Naive thymus-derived CD4-positive, alpha-beta T cell (primary cell): ENCODE results near the gene SPANXB1. TPM values are rescaled to one million over a fixed set of nuclear protein-coding genes. Genes with fewer than 3 reads are reported as not detected.
"Not testable (repeated sequence)": the region's sequence is repeated elsewhere in the genome, so short reads cannot be mapped to it uniquely, and the experiment has no call there.

Source experiments
- ATAC-seq: fragments of 150-1000 bp; cut with Tn5 transposase; 2 replicates; pipeline ENCODE4 v1.10.0; 2021; ENCODE audit warnings: mild to moderate bottlenecking, moderate library complexity
- CTCF ChIA-PET: fragments of 350-600 bp; sonication (Branson Sonifier 250); formaldehyde crosslinking; loops from one replicate; lab custom pipeline; 2021; ENCODE audit warnings: antibody characterized with exemption; lab: Charles Lee
- POLR2A ChIA-PET: fragments of 350-600 bp; sonication (Branson Sonifier 250); formaldehyde crosslinking; loops from one replicate; lab custom pipeline; 2021; ENCODE audit warnings: antibody characterized with exemption, inconsistent platforms; lab: Charles Lee
- DNase-seq, 9 donors: peaks; one replicate each; pipeline versions ENCODE4 v3.0.0 to v3.0.0-alpha.2; 2020 to 2022; ENCODE audit warnings: mixed read lengths in 1 of 9
- H3K27ac ChIP-seq: one replicate; pipeline ENCODE4 v1.7.0; 2013; ENCODE audit warnings: mild to moderate bottlenecking, low read depth, low read length, moderate library complexity
- H3K27me3 ChIP-seq, 2 donors: one replicate each; pipeline ENCODE4 v1.7.0; 2013; ENCODE audit warnings: low read length in 2 of 2, mild to moderate bottlenecking in 2 of 2, moderate library complexity in 2 of 2; ENCODE audit not compliant: control insufficient read depth in 2 of 2, insufficient read depth in 2 of 2
- H3K36me3 ChIP-seq, 3 experiments: 1 replicate in 2 of 3; 2 replicates in 1 of 3; pipeline ENCODE4 v1.7.0; 2013; ENCODE audit warnings: low read length in 3 of 3, mild to moderate bottlenecking in 3 of 3, moderate library complexity in 1 of 3; ENCODE audit not compliant: insufficient read depth in 3 of 3, control insufficient read depth in 2 of 3
- H3K4me1 ChIP-seq, 2 donors: one replicate each; pipeline ENCODE4 v1.7.0; 2013; ENCODE audit warnings: low read length in 2 of 2, mild to moderate bottlenecking in 2 of 2, moderate library complexity in 1 of 2; ENCODE audit not compliant: control insufficient read depth in 2 of 2, insufficient read depth in 2 of 2
- H3K4me3 ChIP-seq: 2 replicates; pipeline ENCODE4 v1.7.0; 2013; ENCODE audit warnings: mild to moderate bottlenecking, low read length
- H3K9me3 ChIP-seq, 3 experiments: 1 replicate in 2 of 3; 2 replicates in 1 of 3; pipeline ENCODE4 v1.7.0; 2013; ENCODE audit warnings: low read length in 3 of 3; ENCODE audit not compliant: control insufficient read depth in 2 of 3
- H3K27ac Mint-ChIP-seq, 9 donors: one replicate each; pipeline ENCODE4 v1.8.0; 2020 to 2022; ENCODE audit warnings: mixed read lengths in 9 of 9, mild to moderate bottlenecking in 8 of 9, moderate library complexity in 5 of 9, inconsistent platforms in 2 of 9
- H3K27me3 Mint-ChIP-seq, 5 donors: one replicate each; pipeline ENCODE4 v1.8.0; 2021 to 2022; ENCODE audit warnings: mixed read lengths in 5 of 5, mild to moderate bottlenecking in 1 of 5
- H3K36me3 Mint-ChIP-seq, 5 donors: one replicate each; pipeline ENCODE4 v1.8.0; 2020 to 2022; ENCODE audit warnings: mixed read lengths in 5 of 5, mild to moderate bottlenecking in 3 of 5, inconsistent platforms in 1 of 5
- H3K4me1 Mint-ChIP-seq, 7 donors: one replicate each; pipeline ENCODE4 v1.8.0; 2020 to 2022; ENCODE audit warnings: mixed read lengths in 7 of 7, mild to moderate bottlenecking in 3 of 7, inconsistent platforms in 1 of 7
- H3K4me3 Mint-ChIP-seq, 10 donors: one replicate each; pipeline ENCODE4 v1.8.0; 2020 to 2022; ENCODE audit warnings: mild to moderate bottlenecking in 10 of 10, mixed read lengths in 10 of 10, moderate library complexity in 6 of 10, inconsistent platforms in 2 of 10
- H3K9me3 Mint-ChIP-seq, 11 donors: one replicate each; pipeline ENCODE4 v1.8.0; 2020 to 2022; ENCODE audit warnings: mixed read lengths in 11 of 11, mild to moderate bottlenecking in 4 of 11, inconsistent platforms in 1 of 11, moderate library complexity in 1 of 11
- intact Hi-C, 2 donors: fragments of 100-400 bp; cut with micrococcal nuclease; formaldehyde crosslinking; loops; one replicate each; pipeline ENCODE4 v1.15.1; 2023
- polyA plus RNA-seq, 2 donors: library from polyadenylated mRNA; unstranded; fragments of 300-500 nt; fragmentation: Illumina TruSeq; gene quantifications; one replicate each; pipeline ENCODE4 v1.2.3, GENCODE V29; 2021
- total RNA-seq, 6 experiments: library from RNA in 5 of 6; stranded (reverse) in 5 of 6; gene quantifications; 1 replicate in 5 of 6; 2 replicates in 1 of 6; pipeline ENCODE4 v1.2.3 and lab custom pipeline; 2021 to 2026

Gene SPANXB1, protein sequence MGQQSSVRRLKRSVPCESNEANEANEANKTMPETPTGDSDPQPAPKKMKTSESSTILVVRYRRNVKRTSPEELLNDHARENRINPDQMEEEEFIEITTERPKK
- total RNA-seq: not detected
- polyA plus RNA-seq: not detected
- not detected for total RNA-seq (lab: John Stamatoyannopoulos, UW)

DNA sequence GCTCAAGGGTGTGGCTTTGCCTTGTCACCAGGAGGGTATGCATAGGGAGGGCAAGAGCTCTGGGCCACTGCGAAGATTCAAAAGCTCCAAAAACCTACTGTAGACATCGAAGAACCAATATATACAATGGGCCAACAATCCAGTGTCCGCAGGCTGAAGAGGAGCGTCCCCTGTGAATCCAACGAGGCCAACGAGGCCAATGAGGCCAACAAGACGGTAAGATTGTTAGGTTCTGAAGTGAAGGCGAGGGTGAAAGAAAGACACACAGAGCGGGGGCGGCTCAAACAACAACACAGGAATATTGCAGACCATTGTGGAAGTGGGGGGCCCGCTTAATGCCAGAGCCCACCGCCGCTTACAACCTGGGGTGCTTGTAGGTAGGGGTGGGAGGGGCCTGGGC lies at the start of gene SPANXB1:
SPANXB1 (plus strand) TSS at position 27 of the 400 bp plus-strand sequence; CDS start at position 127, 100 bp downstream.
- H3K27ac Mint-ChIP-seq, CTCF ChIA-PET, intact Hi-C loops, ATAC-seq, H3K36me3 ChIP-seq, H3K4me1 ChIP-seq, H3K9me3 Mint-ChIP-seq, H3K4me1 Mint-ChIP-seq, H3K27me3 Mint-ChIP-seq, DNase-seq, H3K9me3 ChIP-seq, H3K27me3 ChIP-seq, H3K4me3 ChIP-seq, POLR2A ChIA-PET, H3K4me3 Mint-ChIP-seq, H3K36me3 Mint-ChIP-seq, H3K27ac ChIP-seq: not testable (repeated sequence)

DNA sequence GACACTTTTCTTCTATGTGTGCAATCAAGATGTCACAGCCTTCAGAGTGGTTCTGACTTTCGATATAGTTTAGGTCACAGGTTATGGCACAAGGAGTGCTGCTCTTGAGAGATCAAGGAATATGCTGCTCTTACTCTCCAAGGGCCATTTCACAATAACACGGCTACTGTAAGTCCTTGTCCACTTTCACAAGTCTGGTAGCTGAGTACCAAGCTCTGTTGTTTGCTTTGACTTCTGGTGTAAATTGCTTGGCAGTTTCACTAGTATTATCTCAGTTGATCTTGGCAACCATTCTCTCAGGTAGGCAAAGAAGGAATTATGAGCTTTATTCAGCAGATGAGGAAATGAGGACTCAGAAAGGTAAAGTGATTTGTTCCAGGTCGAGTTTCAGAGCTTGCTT lies 35.4 kb upstream of the SPANXB1 start:
- POLR2A ChIA-PET: no interaction called here
- Mint-ChIP-seq H3K27me3 (no peaks in the 10 kb centered on the region), H3K27ac (no peak overlapping the region), H3K9me3 (peaks cover 0 to 3% (median 0%) of the 10 kb centered on the region in 11 donors), H3K36me3 (no peaks in the 10 kb centered on the region), H3K4me3 (no peak overlapping the region), H3K4me1 (no peaks in the 10 kb centered on the region)
- no peaks in the 10 kb centered on the region for H3K4me1 ChIP-seq
- ATAC-seq (no peak), DNase-seq (no peak)
- no peak overlapping the region for H3K27ac ChIP-seq
- H3K27me3 ChIP-seq: no peaks in the 10 kb centered on the region
- H3K4me3 ChIP-seq: no peak overlapping the region
- CTCF ChIA-PET: no interaction called here
- intact Hi-C loops: no loop called here
- H3K9me3 ChIP-seq: no peaks in the 10 kb centered on the region
- H3K36me3 ChIP-seq: no peaks in the 10 kb centered on the region

DNA sequence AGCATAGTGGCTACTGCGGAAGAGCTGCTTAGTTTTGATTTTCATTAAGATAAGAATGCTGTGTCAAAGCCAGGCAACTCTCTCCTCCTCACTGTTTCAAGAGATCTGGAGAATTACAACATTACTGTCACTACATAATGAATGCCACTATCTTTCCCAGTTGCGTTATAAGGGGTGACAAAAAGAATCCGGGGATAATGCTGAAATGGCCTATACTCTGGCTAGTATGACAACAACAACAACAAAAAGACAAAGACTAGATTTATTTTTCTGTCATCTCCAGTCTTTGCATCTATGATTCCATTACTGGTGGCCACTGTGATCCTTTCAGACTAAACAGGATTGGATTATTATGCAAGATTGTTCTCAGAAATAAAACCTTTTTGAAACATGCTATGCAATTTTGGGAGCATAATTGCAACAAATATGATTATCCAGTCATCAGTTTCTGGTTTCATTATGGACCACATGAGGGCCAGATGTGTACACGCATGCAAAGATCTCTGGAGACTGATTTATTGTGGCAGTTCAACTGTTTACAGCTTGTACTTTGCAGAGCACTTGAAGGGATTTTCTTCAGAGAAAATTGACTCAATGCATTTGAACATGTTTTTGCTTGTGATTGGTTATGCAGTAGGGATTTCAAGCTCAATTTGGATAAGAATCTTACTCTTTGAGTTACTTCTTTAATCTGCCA lies 31.1 kb upstream of the SPANXB1 start:
- Mint-ChIP-seq H3K36me3 (no peaks in the 10 kb centered on the region), H3K4me1 (no peaks in the 10 kb centered on the region), H3K4me3 (no peak overlapping the region), H3K27ac (no peak overlapping the region), H3K9me3 (peaks cover 0 to 3% (median 0%) of the 10 kb centered on the region in 11 donors), H3K27me3 (no peaks in the 10 kb centered on the region)
- intact Hi-C loops: no loop called here
- ATAC-seq (no peak), DNase-seq (no peak)
- H3K4me3 ChIP-seq: no peak overlapping the region
- ChIA-PET POLR2A (no interaction called here), CTCF (no interaction called here)
- H3K27ac ChIP-seq: no peak overlapping the region
- no peaks in the 10 kb centered on the region for H3K4me1 ChIP-seq
- no peaks in the 10 kb centered on the region for H3K27me3 ChIP-seq
- no peaks in the 10 kb centered on the region for H3K9me3 ChIP-seq
- H3K36me3 ChIP-seq: no peaks in the 10 kb centered on the region

DNA sequence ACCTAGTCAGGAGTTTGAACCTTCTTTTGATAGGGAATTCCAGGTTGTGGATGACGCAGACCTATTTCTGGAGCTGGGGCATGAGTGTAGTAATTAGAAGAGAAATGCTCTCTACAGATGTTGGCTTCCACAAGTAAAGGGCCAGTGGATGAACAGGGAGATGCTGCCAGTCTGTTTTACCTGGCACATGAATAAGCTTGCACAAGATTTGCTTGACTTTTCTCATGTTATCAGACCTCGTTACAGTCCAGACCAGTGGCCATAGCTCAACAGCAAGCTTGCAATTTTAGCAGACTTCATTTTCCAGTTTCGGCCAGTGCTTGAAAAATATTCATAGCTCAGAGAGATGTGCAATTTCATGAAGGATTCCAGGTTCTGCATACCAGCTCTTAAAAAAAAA lies 26.9 kb upstream of the SPANXB1 start:
- intact Hi-C loops: no loop called here
- Histone ChIP-seq H3K27me3 (no peaks in the 10 kb centered on the region), H3K4me3 (no peak overlapping the region), H3K9me3 (no peaks in the 10 kb centered on the region), H3K27ac (no peak overlapping the region), H3K36me3 (no peaks in the 10 kb centered on the region), H3K4me1 (no peaks in the 10 kb centered on the region)
- Mint-ChIP-seq H3K27ac (no peak overlapping the region), H3K4me3 (no peak overlapping the region), H3K27me3 (no peaks in the 10 kb centered on the region), H3K36me3 (no peaks in the 10 kb centered on the region), H3K4me1 (no peaks in the 10 kb centered on the region), H3K9me3 (peaks cover 0 to 5% (median 0%) of the 10 kb centered on the region in 11 donors)
- ATAC-seq (no peak), DNase-seq (no peak)
- CTCF ChIA-PET: no interaction called here
- POLR2A ChIA-PET: no interaction called here

DNA sequence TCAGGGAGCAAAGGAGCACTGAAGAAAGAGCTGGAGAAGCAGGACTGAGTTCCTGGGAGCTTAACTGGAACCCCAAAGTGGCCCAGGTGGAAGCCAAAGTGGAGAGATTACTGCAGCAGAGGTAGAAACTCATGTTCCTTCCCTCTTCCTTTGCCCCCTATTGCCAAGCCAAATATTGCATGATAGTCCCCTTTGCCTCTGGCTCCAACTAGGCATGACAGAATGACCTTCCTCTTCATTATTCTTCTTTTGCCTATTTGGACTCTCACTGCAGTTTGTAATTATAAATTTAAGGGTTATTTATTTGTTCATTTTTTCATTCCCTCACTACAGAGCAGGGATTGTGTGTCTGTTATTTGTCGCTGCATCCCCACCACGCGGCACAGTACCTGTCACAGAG lies 22.1 kb upstream of the SPANXB1 start:
- no peak for ATAC-seq
- H3K4me3 Mint-ChIP-seq: no peak overlapping the region
- H3K27ac Mint-ChIP-seq: no peak overlapping the region

DNA sequence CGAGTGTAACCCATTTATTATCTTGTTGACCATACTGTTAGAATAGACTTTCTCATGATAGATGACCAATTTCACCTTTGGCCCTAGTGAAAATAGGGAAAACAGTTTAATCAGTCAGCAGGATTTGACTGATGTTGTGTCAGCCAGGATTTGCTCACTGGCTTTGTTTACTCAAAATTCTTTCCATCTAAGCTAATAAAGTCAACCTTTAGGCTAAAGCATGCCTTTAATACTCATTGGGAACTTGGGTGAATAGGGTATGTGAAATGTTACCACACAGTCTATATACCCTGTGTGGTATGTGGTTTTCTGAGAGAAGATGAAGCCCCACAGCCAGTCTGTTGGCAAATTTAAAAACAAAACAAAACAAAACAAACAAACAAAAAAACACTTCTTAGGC lies 18.7 kb upstream of the SPANXB1 start:
- intact Hi-C loops: no loop called here
- H3K36me3 Mint-ChIP-seq: no peaks in the 10 kb centered on the region
- H3K27ac Mint-ChIP-seq: no peak overlapping the region
- no peaks in the 10 kb centered on the region for H3K4me1 ChIP-seq
- H3K27ac ChIP-seq: no peak overlapping the region
- ChIA-PET POLR2A (no interaction called here), CTCF (no interaction called here)
- H3K4me3 ChIP-seq: no peak overlapping the region
- DNase-seq (no peak), ATAC-seq (no peak)
- peaks cover 0 to 2% (median 0%) of the 10 kb centered on the region in 11 donors for H3K9me3 Mint-ChIP-seq
- no peaks in the 10 kb centered on the region for H3K36me3 ChIP-seq
- no peaks in the 10 kb centered on the region for H3K4me1 Mint-ChIP-seq
- H3K9me3 ChIP-seq: no peaks in the 10 kb centered on the region
- no peaks in the 10 kb centered on the region for H3K27me3 Mint-ChIP-seq
- no peaks in the 10 kb centered on the region for H3K27me3 ChIP-seq
- H3K4me3 Mint-ChIP-seq: no peak overlapping the region

More for the DNA sequence above, 22.1 kb upstream of the SPANXB1 start:
- Mint-ChIP-seq H3K36me3 (no peaks in the 10 kb centered on the region), H3K9me3 (peaks cover 0 to 5% (median 0%) of the 10 kb centered on the region in 11 donors), H3K4me1 (no peaks in the 10 kb centered on the region), H3K27me3 (no peaks in the 10 kb centered on the region)
- Histone ChIP-seq H3K27me3 (no peaks in the 10 kb centered on the region), H3K4me1 (no peaks in the 10 kb centered on the region), H3K27ac (no peak overlapping the region), H3K4me3 (no peak overlapping the region), H3K36me3 (no peaks in the 10 kb centered on the region), H3K9me3 (no peaks in the 10 kb centered on the region)
- intact Hi-C loops: no loop called here
- POLR2A ChIA-PET: no interaction called here
- no peak for DNase-seq
- CTCF ChIA-PET: no interaction called here

DNA sequence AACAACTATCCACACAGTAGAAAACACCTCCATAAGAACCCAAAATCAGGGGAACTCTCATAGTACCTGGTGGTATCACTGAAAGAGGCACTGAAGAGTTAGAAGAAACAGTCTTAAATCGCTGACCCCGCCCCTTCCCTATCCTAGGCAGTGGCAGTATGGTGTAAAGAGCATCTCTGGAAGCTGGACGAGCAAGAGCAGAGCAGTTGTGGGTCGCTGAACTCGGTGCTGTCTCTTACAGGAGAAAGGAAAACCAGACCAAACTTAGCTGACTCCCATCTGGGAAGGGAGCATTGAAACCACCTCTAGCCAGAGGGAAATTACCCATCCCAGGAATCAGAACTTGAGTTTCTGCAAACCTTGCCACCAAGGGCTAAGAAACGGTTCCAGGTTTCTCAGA lies 2.8 kb downstream of the SPANXB1 start:
- intact Hi-C loops, H3K9me3 Mint-ChIP-seq, H3K27me3 Mint-ChIP-seq, H3K4me3 Mint-ChIP-seq, H3K27ac Mint-ChIP-seq, H3K36me3 Mint-ChIP-seq, H3K4me1 ChIP-seq, H3K36me3 ChIP-seq, DNase-seq, H3K4me1 Mint-ChIP-seq, H3K27me3 ChIP-seq, H3K9me3 ChIP-seq, ATAC-seq, CTCF ChIA-PET, POLR2A ChIA-PET, H3K4me3 ChIP-seq, H3K27ac ChIP-seq: not testable (repeated sequence)
